Naive thymus-derived CD8-positive, alpha-beta T cell (primary cell): ENCODE measurements around the gene SHISAL1. TPM values are rescaled to one million over a fixed set of nuclear protein-coding genes. Genes with fewer than 3 reads are reported as not detected.
"Not testable (repeated sequence)": the region's sequence is repeated elsewhere in the genome, so short reads cannot be mapped to it uniquely, and the experiment has no call there.

Experiments used
- ATAC-seq, 2 donors: fragments of 150-1000 bp; cut with Tn5 transposase in 1 of 2; sonication (Bioruptor Pico), chemical (Tn5 transposase) in 1 of 2; 1 replicate in 1 of 2; 2 replicates in 1 of 2; pipeline ENCODE4 v1.10.0; 2021; ENCODE audit warnings: mild to moderate bottlenecking in 2 of 2, moderate library complexity in 2 of 2
- POLR2A ChIA-PET: fragments of 350-600 bp; sonication (Branson Sonifier 250); formaldehyde crosslinking; loops from one replicate; lab custom pipeline; 2021; ENCODE audit warnings: antibody characterized with exemption; lab: Charles Lee
- DNase-seq, 10 donors: peaks; one replicate each; pipeline versions ENCODE4 v3.0.0 to v3.0.0-alpha.2; 2020 to 2022
- H3K27ac Mint-ChIP-seq, 10 donors: one replicate each; pipeline ENCODE4 v1.8.0; 2020 to 2022; ENCODE audit warnings: mild to moderate bottlenecking in 10 of 10, mixed read lengths in 10 of 10, moderate library complexity in 4 of 10, inconsistent platforms in 1 of 10
- H3K27me3 Mint-ChIP-seq, 5 donors: one replicate each; pipeline ENCODE4 v1.8.0; 2021 to 2022; ENCODE audit warnings: mixed read lengths in 5 of 5
- H3K36me3 Mint-ChIP-seq, 3 donors: one replicate each; pipeline ENCODE4 v1.8.0; 2020 to 2022; ENCODE audit warnings: mixed read lengths in 3 of 3, mild to moderate bottlenecking in 2 of 3, inconsistent platforms in 1 of 3
- H3K4me1 Mint-ChIP-seq, 4 donors: one replicate each; pipeline ENCODE4 v1.8.0; 2021 to 2022; ENCODE audit warnings: mixed read lengths in 4 of 4
- H3K4me3 Mint-ChIP-seq, 10 donors: one replicate each; pipeline ENCODE4 v1.8.0; 2020 to 2022; ENCODE audit warnings: mild to moderate bottlenecking in 10 of 10, mixed read lengths in 10 of 10, moderate library complexity in 6 of 10, inconsistent platforms in 1 of 10
- H3K9me3 Mint-ChIP-seq, 9 donors: one replicate each; pipeline ENCODE4 v1.8.0; 2020 to 2022; ENCODE audit warnings: mixed read lengths in 9 of 9, mild to moderate bottlenecking in 3 of 9, inconsistent platforms in 1 of 9, moderate library complexity in 1 of 9
- polyA plus RNA-seq, 3 donors: library from polyadenylated mRNA; unstranded; fragments of 300-500 nt; fragmentation: Illumina TruSeq; gene quantifications; one replicate each; pipeline ENCODE4 v1.2.3, GENCODE V29; 2021
- total RNA-seq, 8 experiments: library from RNA in 2 of 8; stranded (reverse) in 2 of 8; gene quantifications; one replicate each; pipeline ENCODE4 v1.2.3 and lab custom pipeline; 2021 to 2026

The SHISAL1 gene
- total and polyA plus RNA-seq, 5 experiments from 2014 or later, result not detected

- peaks cover 0 to 5% (median 0%) of the 10 kb centered on the region in 3 donors for H3K36me3 Mint-ChIP-seq
- H3K27me3 Mint-ChIP-seq, result peaks cover 23 to 52% (median 33%) of the 10 kb centered on the region in 5 donors
Measured at GRCh38 chr22:44330744-44331660, 18.3 kb upstream of the SHISAL1 start.

GRCh38 chr22:44330188-44330743 lies 17.5 kb upstream of the SHISAL1 start:
- H3K9me3 Mint-ChIP-seq, result no peaks in the 10 kb centered on the region
- peaks cover 0 to 5% (median 0%) of the 10 kb centered on the region in 3 donors for H3K36me3 Mint-ChIP-seq
- no peak for ATAC-seq
- H3K27ac Mint-ChIP-seq, result no peak overlapping the region
- peaks cover 27 to 56% (median 37%) of the 10 kb centered on the region in 5 donors for H3K27me3 Mint-ChIP-seq
- no peak for DNase-seq
- H3K4me1 Mint-ChIP-seq, result peaks cover 13 to 36% (median 26%) of the 10 kb centered on the region in 4 donors
- H3K4me3 Mint-ChIP-seq, result peak overlapping the region in 5 of 10 donors; percentile 4 to 41 (median 15)
- POLR2A ChIA-PET, result no interaction called here

More at GRCh38 chr22:44330744-44331660, 18.3 kb upstream of the SHISAL1 start:
- no peaks in the 10 kb centered on the region for H3K9me3 Mint-ChIP-seq
- H3K27ac Mint-ChIP-seq, result no peak overlapping the region
- DNase-seq (no peak), ATAC-seq (no peak)
- POLR2A ChIA-PET, result interaction anchor here (0.6 kb wide), 1 partner anchor 104 kb away, joined by 3 read pairs; no protein-coding TSS in a partner anchor
- peak overlapping the region in 3 of 10 donors; percentile 5 to 71 (median 41) for H3K4me3 Mint-ChIP-seq
- H3K4me1 Mint-ChIP-seq, result peaks cover 10 to 30% (median 20%) of the 10 kb centered on the region in 4 donors

- DNase-seq (no peak), ATAC-seq (no peak)
- H3K4me3 Mint-ChIP-seq, result peak overlapping the region in 3 of 10 donors; percentile 12 to 52 (median 22)
- POLR2A ChIA-PET, result no interaction called here
- peaks cover 0 to 5% (median 0%) of the 10 kb centered on the region in 3 donors for H3K36me3 Mint-ChIP-seq
- peak overlapping the region in 2 of 10 donors; percentile 29 to 43 for H3K27ac Mint-ChIP-seq
- peaks cover 27 to 56% (median 37%) of the 10 kb centered on the region in 5 donors for H3K27me3 Mint-ChIP-seq
- H3K4me1 Mint-ChIP-seq, result peaks cover 13 to 36% (median 26%) of the 10 kb centered on the region in 4 donors
- H3K9me3 Mint-ChIP-seq, result no peaks in the 10 kb centered on the region
Measured at GRCh38 chr22:44329179-44329796, 16.5 kb upstream of the SHISAL1 start.

GRCh38 chr22:44328762-44329161 lies 16.0 kb upstream of the SHISAL1 start:
- POLR2A ChIA-PET, result no interaction called here
- H3K27me3 Mint-ChIP-seq, result peaks cover 27 to 57% (median 37%) of the 10 kb centered on the region in 5 donors

GRCh38 chr22:44328326-44328725 lies 15.6 kb upstream of the SHISAL1 start:
- POLR2A ChIA-PET, result interaction anchor here (0.5 kb wide), 1 partner anchor 147 kb away, joined by 3 read pairs; the partner anchor contains the start of gene PARVG
- Mint-ChIP-seq H3K9me3 (peaks cover 0 to 5% (median 0%) of the 10 kb centered on the region in 9 donors), H3K36me3 (peaks cover 0 to 5% (median 0%) of the 10 kb centered on the region in 3 donors), H3K27me3 (peaks cover 27 to 60% (median 39%) of the 10 kb centered on the region in 5 donors), H3K27ac (no peak overlapping the region), H3K4me3 (peak overlapping the region in 1 of 10 donors; percentile 24), H3K4me1 (peaks cover 13 to 36% (median 27%) of the 10 kb centered on the region in 4 donors)
- DNase-seq (no peak), ATAC-seq (no peak)

More at GRCh38 chr22:44328762-44329161, 16.0 kb upstream of the SHISAL1 start:
- H3K4me1 Mint-ChIP-seq, result peaks cover 13 to 36% (median 26%) of the 10 kb centered on the region in 4 donors
- peak overlapping the region in 1 of 10 donors; percentile 24 for H3K4me3 Mint-ChIP-seq
- peaks cover 0 to under 1% (median 0%) of the 10 kb centered on the region in 9 donors for H3K9me3 Mint-ChIP-seq
- DNase-seq (no peak), ATAC-seq (no peak)
- peak overlapping the region in 2 of 10 donors; percentile 29 to 88 for H3K27ac Mint-ChIP-seq
- H3K36me3 Mint-ChIP-seq, result peaks cover 0 to 5% (median 0%) of the 10 kb centered on the region in 3 donors

GRCh38 chr22:44326491-44326885 lies 13.7 kb upstream of the SHISAL1 start:
- H3K4me1 Mint-ChIP-seq, result peaks cover 8 to 30% (median 21%) of the 10 kb centered on the region in 4 donors
- ATAC-seq, result no peak
- peak overlapping the region; percentile 75 to 96 (median 86) for H3K4me3 Mint-ChIP-seq
- POLR2A ChIA-PET, result no interaction called here
- peaks cover 0 to 2% (median 0%) of the 10 kb centered on the region in 3 donors for H3K36me3 Mint-ChIP-seq
- peaks cover 16 to 49% (median 29%) of the 10 kb centered on the region in 5 donors for H3K27me3 Mint-ChIP-seq
- peak overlapping the region in 3 of 10 donors; percentile 7 to 47 (median 44) for H3K27ac Mint-ChIP-seq
- DNase-seq, result no peak
- peaks cover 0 to 12% (median 0%) of the 10 kb centered on the region in 9 donors for H3K9me3 Mint-ChIP-seq

- peaks cover 16 to 49% (median 28%) of the 10 kb centered on the region in 5 donors for H3K27me3 Mint-ChIP-seq
- DNase-seq (no peak), ATAC-seq (no peak)
- POLR2A ChIA-PET, result no interaction called here
- H3K27ac Mint-ChIP-seq, result peak overlapping the region in 7 of 10 donors; percentile 5 to 86 (median 44)
- peaks cover 0 to 2% (median 0%) of the 10 kb centered on the region in 3 donors for H3K36me3 Mint-ChIP-seq
- peak overlapping the region; percentile 75 to 96 (median 86) for H3K4me3 Mint-ChIP-seq
- peaks cover 8 to 29% (median 21%) of the 10 kb centered on the region in 4 donors for H3K4me1 Mint-ChIP-seq
- peaks cover 0 to 12% (median 0%) of the 10 kb centered on the region in 9 donors for H3K9me3 Mint-ChIP-seq
Measured at GRCh38 chr22:44325718-44326490, 13.2 kb upstream of the SHISAL1 start.

- H3K36me3 Mint-ChIP-seq, DNase-seq, POLR2A ChIA-PET, ATAC-seq: not testable (repeated sequence)
- H3K4me1 Mint-ChIP-seq, result peaks cover 8 to 17% (median 15%) of the 10 kb centered on the region in 4 donors
- H3K27me3 Mint-ChIP-seq, result peaks cover 9 to 28% (median 17%) of the 10 kb centered on the region in 5 donors
- H3K27ac Mint-ChIP-seq, result peak overlapping the region in 1 of 10 donors; percentile 61
- H3K4me3 Mint-ChIP-seq, result peak overlapping the region in 1 of 10 donors; percentile 14
- peaks cover 0 to 12% (median 0%) of the 10 kb centered on the region in 9 donors for H3K9me3 Mint-ChIP-seq
Measured at GRCh38 chr22:44323140-44323790, 10.5 kb upstream of the SHISAL1 start.

GRCh38 chr22:44319685-44320084 lies 6.9 kb upstream of the SHISAL1 start:
- POLR2A ChIA-PET, result no interaction called here
- H3K27me3 Mint-ChIP-seq, result peaks cover 0 to 8% (median 0%) of the 10 kb centered on the region in 5 donors

GRCh38 chr22:44318751-44319150 lies 6.0 kb upstream of the SHISAL1 start:
- no peaks in the 10 kb centered on the region for H3K36me3 Mint-ChIP-seq
- no peak overlapping the region for H3K27ac Mint-ChIP-seq
- DNase-seq, result no peak
- peaks cover 0 to 6% (median 0%) of the 10 kb centered on the region in 5 donors for H3K27me3 Mint-ChIP-seq
- H3K4me1 Mint-ChIP-seq, result peaks cover 12 to 32% (median 20%) of the 10 kb centered on the region in 4 donors
- no peak overlapping the region for H3K4me3 Mint-ChIP-seq
- H3K9me3 Mint-ChIP-seq, result peaks cover 0 to 11% (median 0%) of the 10 kb centered on the region in 9 donors
- ATAC-seq, result no peak
- POLR2A ChIA-PET, result no interaction called here

More at GRCh38 chr22:44319685-44320084, 6.9 kb upstream of the SHISAL1 start:
- ATAC-seq (no peak), DNase-seq (no peak)
- Mint-ChIP-seq H3K4me3 (no peak overlapping the region), H3K4me1 (peaks cover 7 to 23% (median 12%) of the 10 kb centered on the region in 4 donors), H3K36me3 (no peaks in the 10 kb centered on the region), H3K9me3 (peaks cover 0 to 12% (median 0%) of the 10 kb centered on the region in 9 donors), H3K27ac (peak overlapping the region in 1 of 10 donors; percentile 73)
